GM21528 (cell line): Measurements from ENCODE around the gene CLDND2.

ENCODE experiments used
- ATAC-seq: cut with Tn5 transposase; IDR thresholded peaks from one replicate; pipeline ENCODE4 v1.9.1; 2021; ENCODE audit warnings: mild to moderate bottlenecking, moderate library complexity; ENCODE audit not compliant: unreplicated experiment, low FRiP score

Gene CLDND2

GRCh38 chr19:51386882-51387520, 18.2 kb upstream of the CLDND2 start:
- no peak for ATAC-seq

GRCh38 chr19:51382004-51382403, 13.2 kb upstream of the CLDND2 start:
- ATAC-seq = no peak

DNA sequence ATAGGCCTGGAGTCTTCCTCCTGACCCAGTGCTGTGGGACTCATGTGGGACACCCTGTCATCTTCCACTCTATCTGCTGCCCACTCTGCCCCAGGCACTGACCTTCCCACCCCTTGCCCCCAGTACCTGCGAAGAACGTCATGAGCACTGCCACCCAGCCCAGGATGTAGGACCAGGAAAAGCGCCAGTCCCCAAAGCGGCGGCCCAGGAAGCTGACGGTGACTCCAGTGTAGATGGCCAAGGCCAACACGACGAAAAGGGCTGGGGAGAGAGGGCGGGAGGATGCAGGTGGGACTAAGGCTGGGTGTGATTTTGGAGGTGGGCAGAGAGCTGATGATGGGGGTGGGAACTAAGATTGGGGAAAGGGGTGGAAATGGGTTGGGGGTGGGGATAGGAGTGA, 11.6 kb upstream of the CLDND2 start:
- no peak for ATAC-seq

DNA sequence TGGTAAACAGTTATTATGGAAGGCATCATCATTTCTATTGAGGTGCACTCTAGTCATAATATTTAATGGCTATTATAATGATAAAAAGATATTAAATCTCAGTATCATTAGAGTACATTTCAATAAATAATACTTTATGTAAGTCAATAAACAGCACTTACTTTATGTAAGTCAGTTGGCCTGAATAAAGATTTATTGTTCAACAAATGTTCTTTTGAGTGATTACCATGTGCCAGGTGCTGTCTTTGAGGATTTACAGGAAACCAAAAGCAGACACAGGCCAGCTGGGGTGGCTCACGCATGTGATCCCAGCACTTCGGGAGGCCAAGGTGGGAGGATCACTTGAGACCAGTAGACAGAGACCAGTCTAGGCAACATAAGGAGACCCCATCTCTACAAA, 8.6 kb upstream of the CLDND2 start:
- no peak for ATAC-seq

DNA sequence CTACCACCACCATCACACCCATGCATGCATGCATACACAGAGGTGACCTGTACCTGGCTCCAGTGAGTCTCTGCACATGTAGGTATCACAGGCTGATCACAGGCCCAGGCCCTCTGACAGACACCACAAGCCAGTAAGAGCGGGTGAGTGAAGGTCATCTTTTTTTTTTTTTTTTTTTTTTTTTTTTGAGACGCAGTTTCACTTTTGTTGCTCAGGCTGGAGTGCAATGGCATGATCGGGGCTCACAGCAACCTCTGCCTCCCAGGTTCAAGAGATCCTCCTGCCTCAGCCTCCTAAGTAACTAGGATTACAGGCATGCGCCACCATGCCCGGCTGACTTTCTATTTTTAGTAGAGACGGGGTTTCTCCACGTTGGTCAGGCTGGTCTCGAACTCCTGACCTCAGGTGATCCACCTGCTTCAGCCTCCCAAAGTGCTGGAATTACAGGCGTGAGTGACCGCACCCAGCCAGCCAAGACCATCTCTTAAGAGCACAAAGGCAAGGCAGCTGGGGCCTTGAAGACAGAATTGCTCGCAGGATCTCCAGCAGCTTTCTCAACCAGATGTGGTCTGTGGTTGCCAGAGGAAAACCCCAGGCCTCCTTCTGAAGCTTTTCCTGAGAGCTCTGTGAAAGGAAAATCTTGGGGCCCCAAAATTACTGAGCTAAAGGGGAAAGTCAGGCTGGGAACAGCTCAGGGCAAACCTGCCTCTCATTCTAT, 6.9 kb upstream of the CLDND2 start:
- no peak for ATAC-seq

DNA sequence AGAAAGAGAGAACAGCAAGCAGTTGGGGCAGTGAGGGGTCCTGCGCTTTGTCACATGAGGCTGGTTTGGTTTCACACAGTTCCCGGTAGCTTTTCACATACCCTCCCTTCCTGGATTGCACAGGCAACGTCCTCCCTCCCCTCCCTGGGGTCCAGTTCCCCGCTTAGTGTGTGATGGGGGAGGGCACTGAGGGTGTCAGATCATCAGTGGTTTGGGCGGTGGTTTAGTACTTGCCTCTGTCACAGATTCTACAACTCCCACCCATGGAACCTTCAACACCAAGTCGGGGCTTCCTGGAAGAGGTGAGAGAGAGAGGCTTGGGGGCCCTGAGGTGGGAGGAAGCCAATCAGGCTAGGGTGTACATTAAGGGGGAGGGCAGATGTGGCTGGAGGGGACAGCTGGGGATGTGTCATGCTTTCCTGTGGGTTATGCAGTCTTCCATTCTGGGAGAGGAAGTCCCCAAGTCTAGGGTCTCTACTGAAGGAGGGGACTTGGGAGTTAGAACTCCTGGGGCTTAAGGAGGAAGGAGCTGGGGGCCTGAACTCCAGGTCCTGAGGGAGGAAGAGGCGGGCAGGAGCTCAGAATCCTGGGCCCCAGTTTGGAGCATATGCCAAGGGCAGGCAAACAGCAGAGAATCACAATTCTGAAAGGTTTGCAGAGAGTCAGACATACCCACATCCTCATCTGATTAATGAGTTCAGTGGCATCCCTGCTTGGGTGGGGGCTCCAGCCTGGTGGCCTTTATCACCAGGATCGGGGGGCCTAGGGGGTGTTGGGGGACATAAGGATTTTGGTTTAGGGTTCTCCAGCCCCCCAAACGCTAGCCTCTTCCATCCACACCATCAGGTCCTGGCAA, 4.1 kb upstream of the CLDND2 start, which contains the start of gene NKG7:
TSS of gene NKG7 (minus strand) at position 6 of the 856 bp plus-strand sequence. CDS start 119 bp downstream, outside the sequence.
- no peak for ATAC-seq

DNA sequence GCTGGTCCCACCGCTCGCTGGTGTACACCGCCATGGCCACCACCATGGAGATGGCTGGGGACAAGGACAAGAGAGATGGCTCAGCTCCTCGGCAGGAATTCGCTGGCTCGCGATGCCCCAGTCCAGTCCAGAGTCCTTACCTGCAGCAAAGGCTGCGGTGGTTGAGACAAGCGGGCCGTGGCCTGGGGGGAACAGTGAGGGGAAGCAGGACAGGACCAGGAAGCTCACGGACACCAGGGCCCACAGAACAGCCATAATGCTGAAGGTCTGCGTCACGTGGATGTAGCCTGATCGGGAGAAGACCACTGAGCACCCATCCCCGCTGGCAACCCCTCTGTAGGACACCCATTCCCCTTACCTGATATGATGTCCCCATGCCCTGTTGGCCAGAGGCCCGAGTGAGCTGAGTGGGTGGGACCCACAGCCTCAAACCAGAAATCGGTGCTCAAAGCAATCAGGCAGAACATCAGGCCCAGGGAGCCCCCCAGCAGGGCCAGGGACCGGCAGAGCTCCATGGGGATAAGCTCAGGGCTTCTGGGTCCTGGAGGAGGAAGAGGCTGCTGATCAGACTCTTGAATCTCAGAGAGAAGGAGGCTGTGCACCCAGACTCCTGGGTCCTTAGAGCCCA, 3.3 kb upstream of the CLDND2 start:
- ATAC-seq = no peak

- ATAC-seq = no peak
Measured at GRCh38 chr19:51371186-51371690, 2.4 kb upstream of the CLDND2 start.

- ATAC-seq = no peak
Measured at GRCh38 chr19:51370230-51370629, 1.4 kb upstream of the CLDND2 start.

GRCh38 chr19:51367565-51368365, 1.0 kb downstream of the CLDND2 start:
- ATAC-seq = peak; percentile 62

DNA sequence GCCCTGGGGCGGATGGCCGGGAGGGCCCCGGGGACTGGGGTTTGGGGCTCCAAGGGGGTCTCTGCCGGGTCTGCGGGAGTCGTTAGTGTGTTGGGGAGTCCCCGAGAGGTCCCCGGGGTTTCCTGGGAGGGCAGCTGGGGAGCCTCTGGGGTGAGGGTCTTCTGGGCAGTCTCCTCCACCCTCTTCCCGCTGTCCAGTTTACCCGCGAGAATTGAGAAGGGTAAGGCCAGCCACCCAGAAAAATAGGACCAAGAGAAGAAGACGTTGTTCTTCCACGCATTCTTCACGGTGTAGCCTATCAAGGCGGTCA, 1.6 kb downstream of the CLDND2 start:
- ATAC-seq = no peak

- ATAC-seq = peak; percentile 41
Measured at GRCh38 chr19:51366389-51367254, 2.2 kb downstream of the CLDND2 start.

DNA sequence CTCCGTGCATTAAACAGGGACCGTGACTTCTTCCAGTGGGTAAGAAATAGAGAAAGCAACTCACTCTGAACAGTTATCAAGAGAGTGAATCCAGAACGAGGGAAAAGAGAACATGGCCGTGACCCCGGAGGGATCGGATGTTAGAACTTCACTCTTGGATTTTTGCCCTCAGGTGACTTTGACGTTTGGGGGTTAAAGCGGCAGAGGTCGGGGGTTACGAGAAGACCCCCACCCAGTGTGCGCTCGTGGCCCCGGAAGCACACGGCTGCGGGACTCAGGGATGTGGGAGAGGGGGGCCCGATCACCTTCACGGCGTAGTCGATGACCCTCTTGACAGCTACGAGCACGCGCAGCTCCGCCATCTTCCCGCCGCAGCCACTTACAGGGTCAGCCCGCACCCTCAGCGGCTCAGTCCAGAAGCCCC, 2.8 kb downstream of the CLDND2 start, which contains the start of gene ETFB:
TSS of gene ETFB (minus strand) at position 424 of the 424 bp plus-strand sequence. CDS start at position 362, 62 bp downstream.
- ATAC-seq = peak; percentile 0

DNA sequence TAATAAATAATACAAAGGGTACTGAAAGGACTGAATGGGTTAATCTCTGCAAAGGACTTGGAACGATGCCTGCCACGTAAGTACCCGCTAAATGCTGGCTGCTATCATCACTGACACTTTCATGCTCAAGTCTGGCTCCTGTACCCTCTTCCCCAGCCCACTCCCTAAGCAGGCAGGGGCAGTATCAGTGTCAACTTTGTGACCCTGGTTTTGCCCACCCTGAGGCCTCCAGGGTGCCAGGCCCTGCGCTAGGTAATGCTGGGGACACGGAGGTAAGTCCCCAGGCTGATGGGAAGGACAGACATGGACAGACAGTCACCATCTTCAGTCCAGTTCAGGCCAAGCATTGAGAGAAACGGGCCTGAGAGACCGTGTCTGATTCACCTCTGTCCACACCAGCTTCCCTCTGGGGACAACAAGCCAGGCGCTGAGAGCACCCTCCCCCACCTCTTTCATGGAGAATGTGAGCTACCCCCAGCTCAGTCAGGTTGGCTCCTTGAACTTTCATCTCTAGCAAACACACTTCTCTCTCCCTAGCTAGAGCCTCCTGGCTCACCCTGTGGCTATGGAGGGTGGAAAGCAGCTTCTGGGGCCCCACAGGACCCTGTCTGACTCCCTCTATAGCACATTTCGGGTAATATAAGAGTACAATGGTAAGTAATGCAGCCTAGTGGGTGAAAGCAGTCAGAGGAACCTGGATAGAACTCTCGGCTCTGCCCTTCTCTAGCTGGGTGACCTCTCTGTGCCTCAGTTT, 3.4 kb downstream of the CLDND2 start:
- no peak for ATAC-seq

DNA sequence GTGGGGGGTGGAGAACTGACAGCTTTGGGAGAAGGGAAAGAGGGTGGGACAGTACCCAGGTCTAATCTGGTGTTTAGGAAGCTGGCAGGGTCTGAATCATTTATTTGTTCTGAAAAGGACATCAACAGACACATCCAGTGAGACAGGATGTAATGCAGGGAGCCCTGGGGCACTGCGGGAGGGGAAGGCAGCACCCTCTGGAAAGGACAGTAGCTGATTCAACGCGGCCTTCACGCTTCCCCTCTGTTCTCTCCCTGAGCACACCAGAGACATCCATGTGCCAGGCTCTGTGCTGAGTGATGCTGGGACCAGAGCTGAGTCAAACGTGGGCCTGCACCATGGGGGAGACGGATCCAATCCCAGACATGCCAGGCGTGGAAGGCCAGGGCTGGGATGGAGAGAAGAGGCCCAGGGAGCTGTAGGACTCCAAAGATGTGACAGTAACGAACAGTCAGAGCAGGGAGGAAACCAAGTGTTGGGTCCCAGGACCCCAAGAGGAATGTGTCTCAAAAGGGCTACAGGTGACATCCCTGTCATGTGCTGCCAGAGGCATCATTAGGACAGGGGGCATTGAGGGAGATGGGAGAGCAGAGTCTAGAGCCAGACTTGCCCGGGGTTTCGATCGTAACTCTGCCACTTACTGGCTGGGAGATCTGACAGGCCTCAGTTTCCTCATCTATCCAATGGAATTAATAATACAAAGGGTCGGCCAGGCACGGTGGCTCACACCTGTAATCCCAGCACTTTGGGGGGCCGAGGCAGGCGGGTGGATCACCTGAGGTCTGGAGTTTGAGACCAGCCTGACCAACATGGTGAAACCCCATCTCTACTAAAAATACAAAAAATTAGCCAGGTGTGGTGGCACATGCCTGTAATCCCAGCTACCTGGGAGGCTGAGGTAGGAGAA, 4.3 kb downstream of the CLDND2 start:
- ATAC-seq = no peak

DNA sequence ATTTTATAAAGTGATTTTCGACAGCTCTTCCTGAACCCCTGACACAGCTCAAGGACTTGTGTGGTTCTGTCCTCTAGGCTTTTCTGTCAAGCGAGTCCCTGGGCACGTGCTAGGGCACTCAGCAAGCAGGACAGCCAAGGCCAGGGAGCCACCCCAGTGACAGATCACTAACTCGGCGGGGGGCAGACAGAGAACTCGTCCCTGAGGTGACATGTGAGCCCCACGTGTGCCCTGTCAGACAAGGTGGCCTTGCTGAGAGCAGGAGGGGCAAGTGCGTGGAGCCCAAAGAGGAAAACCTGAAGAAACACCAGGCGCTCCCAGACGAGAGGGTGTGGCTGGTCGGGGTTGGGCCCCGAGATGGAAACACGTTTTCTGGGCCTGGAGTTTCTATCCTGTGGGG, 7.6 kb downstream of the CLDND2 start:
- no peak for ATAC-seq

DNA sequence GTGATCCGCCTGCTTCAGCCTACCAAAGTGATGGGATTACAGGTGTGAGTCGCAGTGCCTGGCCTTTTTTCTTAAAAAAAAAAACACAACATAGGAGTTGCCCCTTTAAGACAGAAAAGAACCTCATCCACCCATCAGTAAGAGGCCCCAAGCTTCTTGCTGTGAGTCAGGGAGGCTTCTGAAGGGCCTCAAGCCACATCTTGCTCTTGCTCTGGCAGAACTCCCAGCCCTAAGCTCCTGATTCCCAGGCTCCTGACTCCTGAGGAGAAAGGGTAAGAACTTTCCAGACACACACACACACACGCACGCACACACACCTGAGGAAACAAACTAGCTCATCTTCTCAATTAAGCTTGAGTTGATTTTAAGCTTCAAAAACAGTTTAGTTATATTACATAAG, 9.5 kb downstream of the CLDND2 start:
- ATAC-seq = no peak
